Midbrain (tissue), 1 donor: ENCODE results near the gene TSC22D2.

ENCODE experiments used
- DNase-seq: peaks from one replicate; lab custom pipeline; 2025; lab: John Stamatoyannopoulos, UW

Gene TSC22D2

GRCh38 chr3:150408221-150409124 lies at the start of gene TSC22D2:
Gene TSC22D2, plus strand, starts transcription at chr3:150408298. Its CDS starts 1,053 bp downstream, at chr3:150409351.
- peak; percentile 96 for DNase-seq

- DNase-seq, result no peak
These were observed 48.7 kb upstream of the TSC22D2 start for GRCh38 chr3:150359381-150359780.

GRCh38 chr3:150360966-150361365 lies 47.1 kb upstream of the TSC22D2 start:
- DNase-seq, result no peak

DNA sequence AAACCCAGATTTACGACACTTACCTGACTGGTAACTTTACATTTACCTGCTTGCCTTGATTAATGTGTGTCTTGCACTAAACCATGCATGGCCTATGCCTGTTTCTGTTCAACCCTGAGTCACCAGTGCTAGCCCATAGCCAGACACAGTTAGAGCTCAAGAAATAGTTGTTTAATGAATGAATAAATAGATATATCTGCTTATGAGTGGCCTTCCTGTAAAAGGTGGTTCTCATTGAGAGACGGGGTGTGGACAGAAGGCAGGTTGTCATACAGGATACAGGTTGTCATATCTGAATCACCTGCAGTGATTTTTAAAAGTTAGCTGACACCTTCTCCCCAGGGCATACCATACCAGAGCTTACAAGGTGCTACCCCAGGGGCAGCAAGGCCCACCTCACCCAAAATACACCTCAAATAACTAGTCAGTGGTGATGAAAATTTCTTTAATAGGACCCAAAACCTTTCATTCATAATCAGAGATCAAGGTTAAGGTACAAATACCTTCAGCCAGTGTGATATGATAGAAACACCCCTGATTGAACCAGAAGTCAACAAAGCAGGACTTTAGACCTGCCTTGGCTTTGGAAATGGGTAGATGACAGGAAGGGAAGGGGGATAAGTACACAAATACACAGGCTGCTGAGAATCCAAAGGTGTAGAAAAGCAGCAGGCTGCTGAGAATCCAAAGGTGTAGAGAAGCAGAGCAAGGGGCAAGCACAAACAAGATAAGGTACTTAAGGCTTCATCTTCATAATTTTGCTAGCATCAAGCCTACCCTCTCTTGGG lies 45.4 kb upstream of the TSC22D2 start:
- no peak for DNase-seq

DNA sequence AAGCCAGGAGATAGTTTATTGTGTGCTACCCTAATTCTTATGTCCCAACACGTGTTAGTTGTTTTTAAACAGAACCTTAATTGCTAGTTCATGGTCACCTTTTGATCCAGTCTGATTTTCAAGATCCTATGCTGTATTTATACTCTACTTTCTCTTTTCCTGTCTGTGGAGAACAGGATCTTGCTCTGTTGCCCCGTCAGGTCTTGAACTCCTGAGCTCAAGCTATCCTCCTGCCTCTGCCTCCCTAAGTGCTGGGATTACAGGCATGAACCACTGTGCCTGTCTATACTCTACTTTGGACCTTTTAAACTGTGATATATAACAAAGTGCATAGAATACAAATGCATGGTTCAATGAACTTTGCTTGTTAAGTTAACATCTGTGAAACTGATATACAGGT lies 44.7 kb upstream of the TSC22D2 start:
- DNase-seq, result no peak

DNA sequence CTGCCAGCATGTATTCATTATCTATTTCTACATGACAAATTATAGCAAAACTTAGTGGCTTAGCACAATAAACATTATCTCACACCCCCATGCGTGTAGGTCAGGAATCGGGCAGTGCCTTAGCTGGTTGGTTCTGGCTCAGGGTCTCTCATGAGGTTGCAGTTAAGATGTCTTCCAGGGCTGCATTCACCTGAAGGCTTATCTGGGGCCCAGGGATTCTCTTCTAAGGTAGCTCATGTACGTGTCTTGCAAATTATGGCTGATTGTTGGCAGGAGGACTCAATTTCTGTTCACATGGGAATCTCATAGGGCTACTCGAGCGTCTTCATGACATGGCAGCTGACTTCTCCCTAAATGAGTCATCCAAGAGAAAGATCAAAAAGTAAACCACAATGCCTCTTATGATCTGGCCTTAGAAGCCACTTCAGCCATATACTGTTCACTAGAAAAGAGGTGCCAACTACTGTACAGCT lies 42.9 kb upstream of the TSC22D2 start:
- no peak for DNase-seq

GRCh38 chr3:150367757-150368156 lies 40.3 kb upstream of the TSC22D2 start:
- DNase-seq, result no peak

DNA sequence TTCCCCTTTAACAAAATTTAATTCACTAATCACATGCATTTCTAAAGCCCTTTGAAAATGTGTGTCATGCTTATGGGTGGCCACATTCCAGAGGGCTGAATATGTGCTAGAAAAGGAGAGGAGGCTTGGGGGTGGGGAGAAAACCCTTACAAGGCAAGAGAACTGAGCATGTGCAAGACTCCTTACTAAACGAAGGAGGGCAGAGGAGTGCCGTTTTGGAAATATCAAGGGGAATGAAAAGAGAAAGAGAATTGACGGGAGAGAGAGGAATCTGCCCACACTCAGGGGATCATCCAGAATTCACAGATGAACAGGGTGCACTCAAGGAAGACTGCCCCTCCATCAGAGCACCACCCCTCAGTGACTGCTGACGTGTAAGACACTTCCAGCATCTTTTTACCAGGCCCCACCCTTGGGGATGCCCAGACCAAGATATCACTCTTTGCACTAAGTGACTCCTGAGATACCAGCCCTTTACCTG lies 37.9 kb upstream of the TSC22D2 start:
- no peak for DNase-seq

GRCh38 chr3:150370999-150371398 lies 37.1 kb upstream of the TSC22D2 start:
- no peak for DNase-seq

DNA sequence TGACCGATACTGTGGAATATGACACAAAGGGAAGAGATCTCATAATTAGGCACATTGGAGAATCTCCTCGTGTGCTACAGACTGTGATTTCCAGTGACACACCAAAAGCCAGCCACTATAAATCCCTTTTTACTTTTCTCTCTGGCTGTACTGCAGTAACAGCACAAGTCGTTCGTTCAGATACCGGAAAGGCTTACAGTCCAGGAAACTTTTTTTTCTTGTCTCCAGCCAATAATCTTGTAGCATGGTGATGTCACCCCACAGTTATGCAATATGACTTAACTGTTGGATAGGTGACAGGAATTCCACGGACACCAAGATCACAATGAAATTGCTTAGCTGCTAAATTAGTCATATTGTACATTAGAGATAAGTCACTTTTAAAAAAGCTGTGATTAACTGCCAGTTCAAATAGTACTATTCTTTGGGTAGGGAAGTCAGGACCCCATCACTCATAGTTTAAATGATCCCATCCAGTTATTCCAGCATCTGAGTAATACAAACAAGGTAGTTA lies 36.3 kb upstream of the TSC22D2 start:
- DNase-seq, result no peak

- DNase-seq, result no peak
These were observed 35.8 kb upstream of the TSC22D2 start for GRCh38 chr3:150372320-150372719.

- no peak for DNase-seq
These were observed 35.4 kb upstream of the TSC22D2 start for GRCh38 chr3:150372722-150373121.

- DNase-seq, result no peak
These were observed 34.7 kb upstream of the TSC22D2 start for GRCh38 chr3:150373234-150373875.

DNA sequence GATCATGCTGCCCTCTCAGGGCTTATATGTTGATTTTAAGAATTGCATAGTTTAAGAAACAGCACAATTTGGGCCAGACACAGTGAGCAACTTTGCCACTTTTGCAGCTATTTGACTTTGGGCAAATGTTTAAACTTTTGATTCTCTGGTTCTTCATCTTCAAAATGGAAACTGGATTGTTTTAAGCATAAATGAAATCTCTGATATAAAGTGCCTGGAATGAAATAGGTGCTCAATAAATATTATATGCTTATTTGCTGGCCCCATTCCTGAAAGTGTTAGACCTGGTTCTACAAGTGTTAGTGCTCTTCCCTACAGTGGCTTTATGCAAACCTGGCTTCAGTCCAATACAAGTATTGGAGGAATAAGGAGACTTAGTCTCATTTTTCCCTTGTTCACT lies 33.1 kb upstream of the TSC22D2 start:
- no peak for DNase-seq

DNA sequence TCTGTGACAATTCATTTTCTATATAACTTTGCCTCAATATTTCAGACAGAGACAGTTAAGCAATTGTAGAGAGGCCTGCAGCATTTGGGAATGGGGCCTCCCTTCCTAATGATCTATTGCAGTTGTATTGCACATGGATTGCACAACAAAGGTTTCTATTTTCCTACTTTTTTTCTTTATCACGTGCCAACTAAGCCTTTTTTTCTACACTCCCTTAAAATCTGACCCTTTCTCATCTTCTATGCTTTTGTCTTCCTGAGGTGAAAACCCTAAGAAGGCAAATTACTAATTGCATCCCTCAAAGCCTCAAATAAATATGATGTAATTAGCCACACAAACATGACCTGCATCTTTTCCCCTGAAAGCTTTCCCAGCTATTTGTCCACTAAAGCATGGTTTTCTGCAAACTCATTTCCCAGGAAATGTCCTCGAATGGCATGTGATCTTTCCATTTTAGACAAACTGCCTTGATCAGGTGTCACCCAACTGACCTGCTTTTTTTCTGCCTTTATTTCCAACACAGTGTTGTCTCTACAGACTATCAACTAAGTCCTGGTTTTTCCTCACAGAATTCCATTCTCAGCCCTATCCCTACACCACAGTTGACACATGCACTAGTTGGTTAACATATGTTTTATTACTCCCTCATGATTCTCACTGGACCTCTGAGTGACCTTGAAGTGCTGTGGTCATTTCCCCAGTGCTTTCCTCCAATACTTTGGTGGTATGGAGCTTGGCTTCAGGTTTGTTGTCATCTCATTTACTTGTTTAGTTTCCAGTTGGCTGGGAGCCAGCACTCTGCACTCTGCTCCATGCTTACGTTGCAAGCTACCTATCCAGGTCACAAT lies 31.9 kb upstream of the TSC22D2 start:
- DNase-seq, result no peak

- no peak for DNase-seq
These were observed 30.3 kb upstream of the TSC22D2 start for GRCh38 chr3:150377601-150378300.

- DNase-seq, result no peak
These were observed 29.8 kb upstream of the TSC22D2 start for GRCh38 chr3:150378301-150378748.

DNA sequence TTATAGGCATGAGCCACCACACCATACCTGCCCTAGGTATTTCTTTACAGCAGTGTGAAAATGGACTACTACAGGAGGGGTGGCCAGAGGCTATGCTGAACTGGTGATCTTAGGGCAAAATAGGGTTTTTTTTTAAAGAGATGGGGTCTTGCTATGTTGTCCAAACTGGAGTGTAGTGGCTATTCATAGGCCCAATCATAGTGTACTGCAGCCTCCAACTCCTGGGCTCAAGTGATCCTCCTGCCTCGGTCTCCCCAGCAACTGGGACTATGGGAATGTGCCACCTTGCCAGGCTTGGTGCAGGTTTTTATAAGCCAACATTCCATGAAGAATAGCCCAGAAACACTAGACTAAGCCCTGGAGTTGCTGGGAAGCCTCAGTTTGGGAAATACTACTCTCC lies 28.6 kb upstream of the TSC22D2 start:
- DNase-seq, result no peak

GRCh38 chr3:150384296-150385212 lies 23.5 kb upstream of the TSC22D2 start:
- DNase-seq, result peak; percentile 34
